GM18861 (cell line): ENCODE results near the gene OR2A12.
"Not testable (repeated sequence)": the region's sequence is repeated elsewhere in the genome, so short reads cannot be mapped to it uniquely, and the experiment has no call there.

Experiments
- ATAC-seq: cut with Tn5 transposase; IDR thresholded peaks from one replicate; pipeline ENCODE4 v1.9.1; 2021; ENCODE audit not compliant: unreplicated experiment

Gene OR2A12

GRCh38 chr7:144085978-144086377 is at the start of gene OR2A12:
Gene OR2A12, plus strand, starts transcription at chr7:144086278. Its CDS starts 8,830 bp downstream, at chr7:144095108.
- ATAC-seq: no peak

GRCh38 chr7:144036302-144036885 is 49.7 kb upstream of the OR2A12 start:
- ATAC-seq: no peak

DNA sequence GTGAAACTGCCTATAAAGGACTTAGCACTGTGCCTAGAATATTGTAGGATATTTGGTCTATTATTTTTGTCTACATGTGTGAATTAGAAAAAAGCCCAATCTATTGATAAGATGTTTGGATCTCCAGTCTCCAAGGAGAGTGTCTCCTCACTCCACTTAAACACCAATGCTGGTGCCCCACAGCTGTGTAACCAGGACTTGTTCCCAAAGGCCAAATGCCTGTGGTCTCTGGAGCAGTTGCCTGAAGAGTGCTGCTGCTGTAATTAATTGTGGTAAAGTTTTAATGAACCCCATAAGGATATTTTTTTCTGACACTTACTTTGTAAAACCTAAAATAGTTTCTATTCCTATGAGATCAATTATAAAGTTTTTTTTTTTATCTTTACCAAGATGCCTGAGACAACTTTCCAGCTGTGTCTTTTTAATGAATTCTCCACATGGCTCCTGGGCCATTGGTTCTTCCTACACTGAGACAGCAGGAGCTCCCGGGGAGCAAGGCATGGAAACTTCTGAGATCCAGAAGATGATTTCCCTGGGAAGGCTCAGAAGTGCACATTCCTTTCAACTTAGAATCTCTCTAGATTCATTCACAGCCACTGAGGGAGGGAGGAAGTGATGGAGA is 48.6 kb upstream of the OR2A12 start:
- no peak for ATAC-seq

- ATAC-seq: no peak
Measured at GRCh38 chr7:144038887-144039286, 47.2 kb upstream of the OR2A12 start.

- no peak for ATAC-seq
Measured at GRCh38 chr7:144048648-144049047, 37.4 kb upstream of the OR2A12 start, which contains the start of gene OR2A5. Gene OR2A5, plus strand, starts transcription at chr7:144048948. Its CDS starts 1,454 bp downstream, at chr7:144050402.

DNA sequence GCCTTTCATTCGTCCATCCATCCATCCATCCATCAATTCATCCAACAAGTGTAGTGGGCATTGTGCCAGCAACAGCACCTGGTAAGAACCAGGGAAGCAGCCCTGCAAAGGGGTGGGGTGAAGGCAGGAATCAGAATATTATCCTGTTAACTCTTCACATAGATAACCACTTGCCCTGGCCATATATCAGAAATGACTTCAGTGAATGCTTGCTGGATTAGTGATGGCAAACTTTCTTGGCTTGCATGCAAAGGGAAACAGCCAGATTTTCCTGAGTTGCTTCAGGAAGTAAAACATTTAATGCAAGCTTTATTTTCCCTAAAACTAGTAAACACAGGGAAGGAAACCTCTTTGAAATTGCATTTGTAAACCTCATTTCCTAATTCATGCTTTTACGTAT is 36.6 kb upstream of the OR2A12 start:
- ATAC-seq: no peak

- ATAC-seq: no peak
Measured at GRCh38 chr7:144050093-144050492, 36.0 kb upstream of the OR2A12 start.

DNA sequence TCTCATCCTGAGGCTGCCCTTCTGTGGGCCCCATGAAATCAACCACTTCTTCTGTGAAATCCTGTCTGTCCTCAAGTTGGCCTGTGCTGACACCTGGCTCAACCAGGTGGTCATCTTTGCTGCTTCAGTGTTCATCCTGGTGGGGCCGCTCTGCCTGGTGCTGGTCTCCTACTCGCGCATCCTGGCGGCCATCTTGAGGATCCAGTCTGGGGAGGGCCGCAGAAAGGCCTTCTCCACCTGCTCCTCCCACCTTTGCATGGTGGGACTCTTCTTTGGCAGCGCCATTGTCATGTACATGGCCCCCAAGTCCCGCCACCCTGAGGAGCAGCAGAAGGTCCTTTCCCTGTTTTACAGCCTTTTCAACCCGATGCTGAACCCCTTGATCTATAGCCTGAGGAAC is 35.2 kb upstream of the OR2A12 start:
- ATAC-seq: not testable (repeated sequence)

GRCh38 chr7:144057954-144058353 is 28.1 kb upstream of the OR2A12 start:
- no peak for ATAC-seq

GRCh38 chr7:144063710-144064109 is 22.4 kb upstream of the OR2A12 start:
- no peak for ATAC-seq

- no peak for ATAC-seq
Measured at GRCh38 chr7:144069511-144069910, 16.6 kb upstream of the OR2A12 start, which contains the start of gene OR2A25. Gene OR2A25, plus strand, starts transcription at chr7:144069811. Its CDS starts 4,409 bp downstream, at chr7:144074220.

DNA sequence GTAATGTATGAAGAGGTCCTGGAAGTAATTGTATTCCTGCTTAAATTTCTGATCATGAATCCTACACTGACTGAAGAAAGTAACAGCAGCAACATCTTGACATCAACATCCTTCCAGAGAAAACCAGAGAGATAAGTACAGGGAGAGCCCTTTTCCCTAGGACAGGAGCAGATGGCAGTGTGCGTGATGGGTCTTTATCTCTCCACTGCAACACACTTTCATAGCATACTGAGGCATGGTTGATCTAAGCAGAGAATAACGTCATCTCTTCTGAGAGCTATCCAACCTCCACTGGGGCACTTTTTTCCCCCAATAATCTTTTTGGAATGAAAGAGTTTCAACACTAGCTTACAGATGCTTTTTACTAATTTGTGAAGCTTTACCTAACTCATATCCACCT is 16.1 kb upstream of the OR2A12 start:
- ATAC-seq: no peak

DNA sequence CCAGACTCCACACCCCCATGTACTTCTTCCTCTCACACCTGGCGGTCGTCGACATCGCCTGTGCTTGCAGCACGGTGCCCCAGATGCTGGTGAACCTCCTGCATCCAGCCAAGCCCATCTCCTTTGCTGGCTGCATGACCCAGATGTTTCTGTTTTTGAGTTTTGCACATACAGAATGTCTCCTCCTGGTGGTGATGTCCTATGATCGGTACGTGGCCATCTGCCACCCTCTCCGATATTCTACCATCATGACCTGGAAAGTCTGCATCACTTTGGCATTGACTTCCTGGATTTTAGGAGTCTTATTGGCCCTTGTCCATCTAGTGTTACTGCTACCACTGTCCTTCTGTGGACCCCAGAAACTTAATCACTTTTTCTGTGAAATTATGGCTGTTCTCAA is 11.7 kb upstream of the OR2A12 start:
- ATAC-seq: no peak

DNA sequence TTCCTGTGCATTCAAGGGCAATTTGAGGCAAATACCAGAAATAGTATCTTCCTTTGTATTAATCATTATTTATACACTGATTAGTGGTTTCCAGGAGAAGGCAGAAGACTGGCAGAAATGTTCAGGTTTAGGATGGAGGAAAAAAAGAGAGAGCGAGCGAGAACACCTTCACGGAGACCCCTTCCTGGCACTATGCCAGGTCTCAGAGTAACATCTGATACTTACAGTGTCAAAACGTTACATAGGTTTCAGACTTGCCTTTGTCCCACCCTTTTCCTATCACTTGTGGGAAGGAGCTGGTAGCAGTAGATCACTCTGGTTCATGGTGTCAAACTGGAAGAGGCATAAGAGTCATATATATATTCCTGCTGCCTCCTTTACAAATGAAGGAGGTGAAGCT is 652 bp downstream of the OR2A12 start:
- ATAC-seq: no peak

GRCh38 chr7:144087230-144087629 is 1.2 kb downstream of the OR2A12 start:
- no peak for ATAC-seq

GRCh38 chr7:144090667-144091066 is 4.6 kb downstream of the OR2A12 start:
- no peak for ATAC-seq

DNA sequence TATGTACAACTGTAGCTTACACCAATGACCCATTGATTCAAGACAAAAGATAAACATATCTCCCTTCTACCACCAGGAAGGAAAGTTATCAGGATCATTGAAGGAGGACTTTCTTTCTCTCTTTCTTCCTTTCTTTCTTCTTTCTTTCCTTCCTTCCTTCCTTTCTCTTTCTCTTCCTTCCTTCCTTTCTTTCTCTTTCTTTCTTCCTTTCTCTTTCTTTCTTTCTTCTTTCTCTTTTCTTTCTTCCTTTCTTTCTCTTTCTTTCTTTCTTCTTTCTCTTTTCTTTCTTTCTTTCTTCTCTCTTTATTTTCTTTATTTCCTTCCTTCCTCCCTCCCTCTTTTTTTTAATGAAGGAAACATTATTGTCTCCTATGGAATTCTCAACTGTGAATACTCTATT is 12.7 kb downstream of the OR2A12 start:
- no peak for ATAC-seq

DNA sequence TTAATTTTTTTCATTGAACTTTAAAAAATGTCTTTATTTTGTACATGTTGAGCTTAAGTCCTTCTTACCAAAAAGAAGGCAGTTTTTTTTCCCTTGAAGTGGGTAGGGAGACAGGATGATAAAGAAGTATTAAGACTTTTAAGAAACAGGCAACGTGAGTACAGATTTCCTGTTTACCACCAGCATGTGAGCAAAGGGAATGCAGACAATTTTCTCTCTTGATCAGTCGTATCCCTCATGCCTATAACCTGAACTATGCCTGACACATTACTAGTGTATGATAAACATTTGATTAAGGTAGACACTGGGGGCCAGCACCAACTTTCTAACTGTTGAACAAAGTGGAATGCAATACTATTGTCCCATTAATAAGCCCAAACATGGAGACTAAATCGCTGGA is 14.5 kb downstream of the OR2A12 start:
- no peak for ATAC-seq

GRCh38 chr7:144102041-144102440 is 16.0 kb downstream of the OR2A12 start:
- ATAC-seq: no peak

DNA sequence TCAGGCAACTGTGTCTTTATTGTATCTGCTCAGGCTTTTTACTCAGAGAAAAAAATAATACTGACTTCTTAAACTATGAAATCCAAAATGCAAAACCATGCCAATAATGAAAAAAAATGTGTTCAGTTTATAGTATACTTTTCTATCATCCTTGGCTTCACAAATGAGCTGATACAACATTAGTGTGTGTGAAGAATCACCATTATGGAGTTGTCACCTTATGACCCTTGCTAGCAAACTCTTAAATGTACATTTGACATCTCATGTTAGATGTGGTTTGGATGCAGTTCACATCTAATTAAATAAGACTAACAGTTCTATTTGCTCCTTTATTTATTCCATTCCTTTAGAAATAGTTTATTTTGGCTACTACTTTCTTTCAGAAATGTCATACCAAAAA is 19.1 kb downstream of the OR2A12 start:
- ATAC-seq: no peak

DNA sequence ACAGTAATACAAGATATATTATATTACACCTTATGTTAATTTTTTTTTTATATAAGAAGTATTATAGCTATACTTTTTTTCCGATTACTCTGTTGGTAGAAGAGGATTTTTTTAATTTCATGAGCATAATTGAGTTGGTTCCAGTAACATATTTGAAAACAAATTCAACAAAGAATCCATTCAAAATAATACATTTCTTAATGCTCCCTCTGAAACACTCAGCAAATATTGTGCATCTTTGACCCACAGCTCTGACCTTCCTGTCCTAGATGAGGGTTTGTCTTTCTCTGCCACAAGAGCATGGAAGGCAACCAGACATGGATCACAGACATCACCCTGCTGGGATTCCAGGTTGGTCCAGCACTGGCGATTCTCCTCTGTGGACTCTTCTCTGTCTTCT is 23.2 kb downstream of the OR2A12 start, which contains the start of gene OR2A2:
Gene OR2A2 (plus strand): TSS at position 301 of the 400 bp plus-strand sequence. CDS start 0 bp downstream, at position 301.
- ATAC-seq: no peak

DNA sequence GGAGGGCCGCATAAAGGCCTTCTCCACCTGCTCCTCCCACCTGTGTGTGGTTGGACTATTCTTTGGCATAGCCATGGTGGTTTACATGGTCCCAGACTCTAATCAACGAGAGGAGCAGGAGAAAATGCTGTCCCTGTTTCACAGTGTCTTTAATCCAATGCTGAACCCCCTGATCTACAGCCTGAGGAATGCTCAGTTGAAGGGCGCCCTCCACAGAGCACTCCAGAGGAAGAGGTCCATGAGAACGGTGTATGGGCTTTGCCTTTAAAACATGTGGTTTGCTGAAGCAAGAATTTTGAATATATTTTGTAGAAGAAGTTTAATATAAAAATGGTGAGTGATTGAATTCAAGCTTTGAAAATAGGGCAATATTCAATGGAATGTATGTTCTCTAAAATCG is 24.2 kb downstream of the OR2A12 start:
- ATAC-seq: no peak

GRCh38 chr7:144113651-144114050 is 27.6 kb downstream of the OR2A12 start:
- no peak for ATAC-seq
